SHP77 (cell line): ENCODE measurements around the gene LSP1.
A peak's percentile ranks its signal among the peaks of the same experiment; 100 is the strongest.
"Not testable (repeated sequence)": the region's sequence is repeated elsewhere in the genome, so short reads cannot be mapped to it uniquely, and the experiment has no call there.

ENCODE experiments used
- DNase-seq, 2 experiments: peaks; one replicate each; lab custom pipeline; 2025; lab: John Stamatoyannopoulos, UW

Gene LSP1

GRCh38 chr11:1877211-1878136, 24.6 kb downstream of the LSP1 start:
- no peak for DNase-seq

DNA sequence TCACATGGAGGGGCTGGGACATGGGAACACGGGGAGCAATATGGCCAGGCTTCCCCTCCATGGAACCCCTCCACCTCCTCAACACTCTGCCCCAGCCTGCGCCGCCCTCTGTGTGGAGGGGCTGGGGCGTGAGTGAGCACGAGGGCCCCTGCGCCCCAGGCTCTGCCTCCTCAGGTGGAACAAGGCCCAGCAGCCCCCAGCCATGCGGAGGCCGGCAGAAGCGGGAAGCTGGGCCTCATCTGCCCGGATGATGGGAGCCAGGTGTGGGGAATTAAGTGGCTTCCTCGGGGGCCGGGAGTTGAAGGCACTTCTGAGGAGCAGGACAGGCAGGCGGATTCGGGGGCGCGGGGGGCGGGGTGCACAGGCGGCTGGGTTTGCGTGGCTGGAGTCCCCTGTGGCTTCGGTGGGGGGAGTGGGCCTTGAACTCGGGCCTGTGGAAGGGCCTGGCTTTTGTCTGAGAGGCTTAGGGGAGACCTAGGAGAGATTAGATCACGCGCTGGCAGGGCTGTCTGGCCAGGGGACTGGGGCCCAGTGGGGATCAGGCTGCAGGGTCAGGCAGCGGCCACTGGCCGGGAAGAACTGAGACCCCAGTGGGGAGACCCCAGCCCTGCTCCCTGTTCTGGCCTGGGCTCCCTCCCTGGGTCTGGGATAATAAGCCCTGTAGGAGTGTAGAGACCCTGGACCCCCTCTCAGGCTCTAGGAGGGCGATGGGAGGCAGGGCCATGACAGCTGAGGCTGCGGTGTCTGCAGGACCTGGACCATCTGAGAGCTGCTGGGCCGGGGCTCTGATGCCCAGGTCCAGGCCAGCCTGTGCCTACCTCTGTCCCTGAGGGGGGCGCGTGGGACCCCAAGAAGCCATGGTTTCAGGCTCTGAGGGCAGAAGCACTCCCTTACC, 25.5 kb downstream of the LSP1 start:
- DNase-seq: no peak

DNA sequence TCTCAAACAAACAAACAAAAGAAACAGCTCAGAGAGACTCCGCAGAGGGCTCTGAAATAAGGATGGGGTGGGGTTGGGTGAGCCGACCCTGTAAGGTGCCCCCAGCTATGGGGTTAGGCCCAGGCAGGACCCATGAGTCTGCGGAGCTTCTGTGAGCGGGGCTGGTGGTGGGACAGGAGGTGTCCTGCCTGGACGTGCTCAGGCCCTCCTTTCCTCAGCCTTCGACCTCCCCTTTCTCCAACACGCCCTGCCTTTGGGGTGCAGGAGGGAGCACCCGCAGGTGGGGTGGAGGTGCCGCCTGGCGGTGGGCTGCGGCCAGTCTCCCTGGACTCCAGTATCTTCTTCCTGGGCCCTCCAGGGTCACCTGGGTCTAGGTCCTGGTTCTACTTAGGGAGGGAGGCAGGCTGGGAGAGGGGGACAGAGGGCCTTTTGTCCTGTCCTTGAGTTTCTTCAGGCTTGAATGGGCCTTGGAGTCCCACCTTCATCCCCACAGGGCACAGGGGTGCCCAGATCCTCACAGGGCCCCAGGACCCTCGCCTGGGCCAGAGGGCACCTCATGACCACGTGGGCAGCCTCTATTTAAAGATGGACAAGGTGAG, 26.6 kb downstream of the LSP1 start:
- DNase-seq: no peak

GRCh38 chr11:1879941-1880720, 27.2 kb downstream of the LSP1 start:
- DNase-seq: no peak

DNA sequence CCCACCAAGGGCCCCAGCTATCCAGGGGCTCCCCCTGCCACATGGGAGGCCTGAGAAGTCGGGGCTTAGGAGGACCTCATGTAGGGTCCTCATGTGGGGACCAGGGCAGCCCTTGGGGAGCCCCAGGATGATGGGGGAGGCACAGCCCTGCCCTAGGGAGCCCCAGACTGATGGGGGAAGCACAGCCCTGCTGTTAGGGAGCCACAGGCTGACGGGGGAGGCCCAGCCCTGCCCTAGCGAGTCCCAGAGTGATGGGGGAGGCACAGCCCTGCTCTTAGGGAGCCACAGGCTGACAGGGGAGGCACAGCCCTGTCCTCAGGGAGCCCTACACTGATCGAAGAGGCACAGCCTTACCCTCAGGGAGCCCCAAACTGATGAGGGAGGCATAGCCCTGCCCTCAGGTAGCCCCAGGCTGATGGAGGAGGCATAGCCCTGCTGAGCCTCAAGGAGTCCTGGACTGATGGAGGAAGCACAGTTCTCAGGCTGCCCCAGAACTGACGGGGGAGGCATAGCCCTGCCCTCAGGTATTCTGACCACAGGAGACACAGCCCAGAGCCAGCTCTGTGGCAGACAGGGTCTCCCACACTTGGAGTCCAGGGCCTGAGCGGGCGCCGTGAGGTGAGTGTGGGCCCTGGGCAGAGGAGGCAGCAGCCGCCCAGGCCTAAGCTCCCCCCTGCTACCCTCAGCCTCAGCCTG, 28.0 kb downstream of the LSP1 start:
- DNase-seq: no peak

GRCh38 chr11:1881442-1882264, 28.8 kb downstream of the LSP1 start:
- no peak for DNase-seq

- peak; percentile 16 to 41 for DNase-seq
These were observed 29.7 kb downstream of the LSP1 start for GRCh38 chr11:1882265-1883238.

DNA sequence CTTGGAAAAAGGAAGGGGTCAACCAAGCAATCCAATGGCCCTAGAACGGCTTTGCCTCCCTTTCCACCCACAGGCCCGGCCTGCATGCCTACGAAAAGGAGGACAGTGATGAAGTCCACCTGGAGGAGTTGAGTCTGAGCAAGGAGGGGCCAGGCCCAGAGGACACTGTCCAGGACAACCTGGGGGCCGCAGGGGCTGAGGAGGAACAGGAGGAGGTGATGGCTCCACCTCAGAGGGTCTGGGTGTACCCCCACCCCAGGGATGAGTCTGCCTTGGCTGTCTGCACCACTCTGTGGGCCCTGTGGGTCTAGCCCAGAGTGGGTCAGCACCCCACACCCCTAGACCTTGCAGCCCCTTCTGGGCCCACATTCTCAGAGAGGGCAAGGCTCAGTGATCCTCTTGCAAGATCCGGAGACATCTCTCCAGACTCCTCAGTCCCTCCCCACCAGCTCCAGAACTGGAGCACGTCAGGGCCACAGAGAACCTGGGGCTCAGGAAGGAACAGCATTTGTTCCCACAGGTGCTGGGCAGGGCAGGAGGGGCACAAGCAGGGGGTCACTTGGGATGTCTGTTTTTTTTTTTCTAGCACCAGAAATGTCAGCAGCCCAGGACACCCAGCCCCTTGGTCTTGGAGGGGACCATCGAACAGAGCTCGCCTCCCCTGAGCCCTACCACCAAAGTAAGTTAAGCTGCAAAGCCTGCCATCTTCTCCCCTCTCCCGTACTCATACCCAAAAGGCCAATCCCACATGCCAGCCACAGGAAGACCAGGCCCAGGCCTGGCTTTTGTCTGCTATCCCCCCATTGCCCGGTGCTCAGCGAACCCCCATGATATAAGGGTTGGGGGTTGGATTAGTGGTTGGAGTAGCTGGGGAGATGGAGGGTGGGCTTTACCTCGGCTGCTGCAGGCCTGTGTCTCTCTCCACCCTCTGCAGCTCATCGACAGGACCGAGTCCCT, 30.7 kb downstream of the LSP1 start:
- DNase-seq: no peak

GRCh38 chr11:1884303-1884700, 31.4 kb downstream of the LSP1 start:
- DNase-seq: no peak

GRCh38 chr11:1886551-1886950, 33.7 kb downstream of the LSP1 start:
- DNase-seq: not testable (repeated sequence)

GRCh38 chr11:1887451-1888346, 34.8 kb downstream of the LSP1 start:
- DNase-seq: no peak

DNA sequence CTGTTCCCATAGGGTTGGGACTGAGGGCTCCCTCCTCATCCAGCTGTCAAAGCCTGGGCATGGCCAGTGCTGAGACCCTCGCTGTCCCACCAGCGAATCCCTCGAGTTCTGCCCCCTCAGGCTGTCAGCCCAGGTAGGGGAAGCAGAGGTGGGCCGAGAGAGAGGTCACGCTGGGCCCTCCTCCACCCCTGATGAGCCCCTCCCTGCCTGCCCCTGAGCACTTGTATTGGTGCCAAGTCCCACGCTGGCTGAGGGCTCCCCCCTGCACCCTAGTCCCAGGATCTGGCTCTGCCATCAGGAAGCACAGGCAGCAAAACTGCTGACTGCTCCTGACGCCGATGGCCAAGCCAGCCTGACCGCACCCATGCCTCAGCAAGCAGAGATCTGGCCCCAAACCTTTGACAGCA, 35.5 kb downstream of the LSP1 start:
- no peak for DNase-seq

- DNase-seq: no peak
These were observed 35.9 kb downstream of the LSP1 start for GRCh38 chr11:1888811-1889210.

GRCh38 chr11:1889224-1889930, 36.5 kb downstream of the LSP1 start:
- DNase-seq: no peak

DNA sequence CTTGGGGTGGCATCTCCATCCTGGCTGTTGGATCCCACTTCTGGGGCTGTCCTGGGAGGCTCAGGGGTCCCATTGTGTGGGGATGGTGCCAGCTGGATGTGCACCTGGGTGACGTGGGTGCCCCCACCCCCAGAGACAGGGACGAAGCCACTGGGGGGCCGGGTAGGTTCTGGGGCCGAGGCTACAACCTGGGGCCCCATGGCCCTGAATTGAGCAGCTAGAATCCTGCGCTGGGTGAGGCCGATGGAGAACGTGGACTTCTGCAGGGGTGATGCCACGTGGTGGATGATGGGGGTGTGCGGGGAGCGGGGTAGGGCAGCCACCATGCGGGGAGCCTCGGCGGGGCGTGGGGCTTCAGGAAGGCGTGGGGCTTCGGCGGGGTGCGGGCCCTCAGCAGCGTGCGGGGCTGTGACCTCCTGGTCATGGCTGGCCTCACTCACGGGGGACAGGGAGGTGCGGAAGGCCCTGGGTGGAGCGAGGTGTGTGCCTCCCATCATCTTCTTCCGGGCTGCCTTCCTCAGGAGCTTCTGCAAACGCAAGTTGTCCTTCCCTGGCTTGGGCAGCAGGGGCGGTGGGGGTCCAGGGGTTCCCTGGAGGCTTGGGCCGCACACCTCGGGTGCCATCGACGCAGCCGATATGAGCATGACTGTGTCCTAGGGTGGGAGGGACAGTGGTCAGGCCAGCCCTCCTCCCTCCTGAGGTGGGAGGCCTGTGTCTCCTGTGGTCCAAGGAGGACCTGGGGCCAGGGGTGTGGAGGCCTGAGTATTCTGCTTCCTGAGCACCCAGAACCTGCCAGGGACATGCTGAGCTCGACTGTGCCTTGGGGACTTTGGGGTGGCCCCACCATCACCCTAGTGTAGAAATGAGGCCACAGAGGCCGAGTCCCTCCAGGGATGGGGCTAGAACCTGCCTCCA, 37.3 kb downstream of the LSP1 start:
- DNase-seq: no peak
